ENCODE results near the gene SPON1. TPM values are rescaled to one million over a fixed set of nuclear protein-coding genes. Genes with fewer than 3 reads are reported as not detected.
"Not testable (repeated sequence)": the region's sequence is repeated elsewhere in the genome, so short reads cannot be mapped to it uniquely, and the experiment has no call there.

SPON1 gene
- total and polyA plus RNA-seq, 12 donors, result 2.7 to 116 (median 34.4) TPM

DNA sequence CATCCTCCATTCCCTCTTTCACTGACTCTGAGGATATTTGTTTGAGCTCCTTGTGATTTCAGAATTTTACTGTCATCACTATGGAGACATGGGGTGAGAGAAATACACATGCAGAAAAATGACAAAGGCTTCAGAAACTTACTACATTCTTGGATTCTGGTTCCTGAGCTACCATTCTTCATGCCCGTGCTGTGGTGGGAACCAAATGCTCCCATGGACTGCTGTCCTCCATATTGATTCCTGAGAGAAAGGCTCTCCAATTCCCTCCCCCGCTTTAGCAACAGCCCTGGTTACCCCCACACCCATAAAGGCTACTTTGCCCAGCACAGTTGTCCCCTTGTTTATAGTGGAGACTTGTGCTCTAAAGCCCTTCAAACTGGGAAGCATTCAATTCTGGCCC, 201.1 kb downstream of the SPON1 start:
- Histone ChIP-seq H3K4me1 (replicated peaks in 1 of 2) (no peaks in the 10 kb centered on the region), H3K27me3 (no peaks in the 10 kb centered on the region), H3K36me3 (replicated peaks in 1 of 2) (no peaks in the 10 kb centered on the region), H3K9me3 (replicated peaks in 1 of 3) (no peaks in the 10 kb centered on the region), H3K27ac (no peak overlapping the region), H3K4me3 (no peak overlapping the region)
- no peak for DNase-seq
- TF ChIP-seq, protein P1, sequence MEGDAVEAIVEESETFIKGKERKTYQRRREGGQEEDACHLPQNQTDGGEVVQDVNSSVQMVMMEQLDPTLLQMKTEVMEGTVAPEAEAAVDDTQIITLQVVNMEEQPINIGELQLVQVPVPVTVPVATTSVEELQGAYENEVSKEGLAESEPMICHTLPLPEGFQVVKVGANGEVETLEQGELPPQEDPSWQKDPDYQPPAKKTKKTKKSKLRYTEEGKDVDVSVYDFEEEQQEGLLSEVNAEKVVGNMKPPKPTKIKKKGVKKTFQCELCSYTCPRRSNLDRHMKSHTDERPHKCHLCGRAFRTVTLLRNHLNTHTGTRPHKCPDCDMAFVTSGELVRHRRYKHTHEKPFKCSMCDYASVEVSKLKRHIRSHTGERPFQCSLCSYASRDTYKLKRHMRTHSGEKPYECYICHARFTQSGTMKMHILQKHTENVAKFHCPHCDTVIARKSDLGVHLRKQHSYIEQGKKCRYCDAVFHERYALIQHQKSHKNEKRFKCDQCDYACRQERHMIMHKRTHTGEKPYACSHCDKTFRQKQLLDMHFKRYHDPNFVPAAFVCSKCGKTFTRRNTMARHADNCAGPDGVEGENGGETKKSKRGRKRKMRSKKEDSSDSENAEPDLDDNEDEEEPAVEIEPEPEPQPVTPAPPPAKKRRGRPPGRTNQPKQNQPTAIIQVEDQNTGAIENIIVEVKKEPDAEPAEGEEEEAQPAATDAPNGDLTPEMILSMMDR (IDR thresholded peaks at IDR 0.05), result no peak
- TF ChIP-seq POLR2A (IDR thresholded peaks at IDR 0.05), result no peak
- intact Hi-C loops (cut with DNase I), result no loop called here
- 77 to 94% (median 86%) methylated on average over 1 to 2 of the region's 2 CpGs for WGBS, 4 donors

DNA sequence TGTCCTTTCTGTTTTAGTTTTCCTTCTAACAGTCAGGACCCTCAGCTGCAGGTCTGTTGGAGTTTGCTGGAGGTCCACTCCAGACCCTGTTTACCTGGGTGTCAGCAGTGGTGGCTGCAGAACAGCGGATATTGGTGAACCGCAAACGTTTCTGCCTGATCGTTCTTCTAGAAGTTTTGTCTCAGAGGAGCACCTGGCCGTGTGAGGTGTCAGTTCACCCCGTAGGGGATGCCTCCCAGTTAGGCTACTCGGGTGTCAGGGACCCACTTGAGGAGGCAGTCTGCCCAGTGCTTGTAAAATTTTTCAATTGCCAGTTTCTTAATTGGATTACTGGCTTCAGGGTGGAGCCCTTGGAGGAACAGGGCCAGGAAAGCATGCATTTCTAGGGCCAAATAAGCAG, 211.2 kb downstream of the SPON1 start:
- H3K9me3 ChIP-seq (replicated peaks in 1 of 3); H3K27ac ChIP-seq; H3K4me1 ChIP-seq (replicated peaks in 1 of 2); H3K27me3 ChIP-seq; DNase-seq; H3K4me3 ChIP-seq; H3K36me3 ChIP-seq (replicated peaks in 1 of 2); intact Hi-C loops (cut with DNase I): not testable (repeated sequence)
- WGBS, 4 donors, result 67 to 87% (median 87%) methylated on average over 2 to 7 of the region's 7 CpGs

DNA sequence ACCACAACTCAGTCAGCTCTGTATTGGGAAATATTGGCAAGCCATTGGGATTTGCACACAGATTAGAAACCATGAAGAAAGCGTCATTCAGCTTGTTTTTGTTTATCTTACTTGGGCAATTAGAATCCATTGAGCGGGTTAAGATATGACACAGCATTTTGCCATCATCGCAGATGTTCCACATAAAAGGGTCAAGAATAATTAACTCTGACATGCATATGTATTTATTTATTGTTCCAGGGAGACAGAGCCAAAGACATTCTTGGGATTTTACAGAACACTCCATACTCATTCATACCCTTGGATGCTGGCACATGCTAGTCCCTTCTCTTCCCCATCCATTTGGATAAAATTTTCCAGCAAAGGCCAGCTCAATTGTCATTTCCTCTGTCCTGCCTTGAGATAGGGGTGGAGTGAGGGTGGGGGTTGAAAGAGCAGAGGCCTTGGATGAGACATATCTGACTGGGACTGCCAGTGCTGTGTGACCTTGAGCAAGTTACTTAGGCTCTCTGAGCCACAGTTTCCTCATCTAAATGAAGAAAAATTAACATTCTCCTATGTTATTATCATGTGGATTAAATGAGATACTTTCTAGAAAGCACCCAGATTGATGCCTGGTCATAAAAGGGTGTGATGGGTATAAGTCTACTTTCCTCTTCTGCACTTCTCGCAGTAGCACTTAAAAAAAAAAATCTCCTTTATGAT, 216.7 kb downstream of the SPON1 start:
- Histone ChIP-seq H3K4me3 (no peak overlapping the region), H3K27me3 (no peaks in the 10 kb centered on the region), H3K4me1 (replicated peaks in 1 of 2) (peaks cover 2 to 5% of the 10 kb centered on the region in 2 donors), H3K9me3 (replicated peaks in 1 of 3) (no peaks in the 10 kb centered on the region), H3K36me3 (replicated peaks in 1 of 2) (no peaks in the 10 kb centered on the region), H3K27ac (peak overlapping the region in 2 of 5 donors; percentile 38 to 53)
- DNase-seq, result peak in 5 of 7 donors; percentile 13 to 56 (median 21)
- 74 to 82% (median 76%) methylated on average over 4 of the region's 4 CpGs for WGBS, 4 donors
- TF ChIP-seq, protein P1 (IDR thresholded peaks at IDR 0.05), result no peak
- TF ChIP-seq POLR2A (IDR thresholded peaks at IDR 0.05), result no peak
- intact Hi-C loops (cut with DNase I), result no loop called here

DNA sequence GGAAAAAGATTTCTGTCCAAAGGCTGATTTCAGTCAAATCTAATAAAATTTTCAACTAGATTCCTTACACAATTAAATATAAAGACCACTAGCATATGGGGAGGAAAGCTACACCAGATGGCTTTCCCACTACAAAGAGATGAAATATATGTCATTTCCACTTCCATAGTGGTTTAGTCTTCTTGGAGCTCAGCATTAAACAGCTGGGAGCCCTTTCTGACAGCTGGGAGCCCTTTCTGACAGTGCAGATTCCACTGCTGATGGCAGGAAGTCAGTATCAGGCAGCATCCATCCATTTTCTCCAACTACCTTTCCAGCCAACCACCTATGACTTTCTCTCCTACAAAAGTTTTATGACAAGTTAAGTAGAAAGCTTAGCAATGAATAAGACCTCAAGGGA, 218.6 kb downstream of the SPON1 start:
- Histone ChIP-seq H3K9me3 (replicated peaks in 1 of 3) (no peaks in the 10 kb centered on the region), H3K4me3 (no peak overlapping the region), H3K27ac (peak overlapping the region in 1 of 5 donors; percentile 5), H3K4me1 (replicated peaks in 1 of 2) (peaks cover 4 to 9% of the 10 kb centered on the region in 2 donors), H3K27me3 (no peaks in the 10 kb centered on the region), H3K36me3 (replicated peaks in 1 of 2) (no peaks in the 10 kb centered on the region)
- intact Hi-C loops (cut with DNase I), result no loop called here
- TF ChIP-seq, protein P1 (IDR thresholded peaks at IDR 0.05), result no peak
- no peak for TF ChIP-seq POLR2A (IDR thresholded peaks at IDR 0.05)
- no peak for DNase-seq

DNA sequence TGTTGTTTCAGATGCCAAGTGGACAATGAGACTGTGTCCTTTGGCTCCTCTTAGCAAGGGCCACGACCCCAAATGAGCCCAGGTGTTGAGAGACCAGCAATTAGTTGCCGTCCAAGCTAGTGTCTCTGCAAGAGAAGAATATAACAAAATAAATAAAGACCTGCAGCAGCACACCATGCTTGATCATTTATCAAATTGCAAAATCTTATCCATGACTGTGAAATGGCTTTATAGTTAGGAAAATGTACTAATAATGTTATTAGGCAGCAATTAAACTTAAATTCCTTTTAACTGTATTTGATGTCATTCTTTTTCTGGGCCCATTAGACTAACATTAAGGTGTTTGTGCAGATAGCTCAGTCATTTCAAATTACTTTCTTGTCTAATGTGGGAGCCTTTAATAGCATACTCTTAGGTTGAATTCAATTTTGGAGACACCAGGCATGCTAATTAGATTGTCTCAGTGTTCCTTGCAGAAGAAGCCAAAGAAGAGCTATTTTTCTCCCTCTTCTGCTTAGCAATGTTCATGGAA, 220.4 kb downstream of the SPON1 start:
- H3K27ac ChIP-seq, result no peak overlapping the region
- no peak overlapping the region for H3K4me3 ChIP-seq
- no peaks in the 10 kb centered on the region for H3K27me3 ChIP-seq
- TF ChIP-seq POLR2A (IDR thresholded peaks at IDR 0.05), result no peak
- TF ChIP-seq, protein P1 (IDR thresholded peaks at IDR 0.05), result no peak
- WGBS, 4 donors, result 18 to 57% (median 47%) methylated on average over 2 of the region's 2 CpGs
- no peaks in the 10 kb centered on the region for H3K9me3 ChIP-seq (replicated peaks in 1 of 3)
- no peak for DNase-seq
- H3K4me1 ChIP-seq (replicated peaks in 1 of 2), result peaks cover 4 to 9% of the 10 kb centered on the region in 2 donors
- intact Hi-C loops (cut with DNase I), result no loop called here
- H3K36me3 ChIP-seq (replicated peaks in 1 of 2), result no peaks in the 10 kb centered on the region
